Limb (tissue), 2 donors: ENCODE results near the gene SLC7A10.

ENCODE experiments used
- DNase-seq, 2 donors: peaks; one replicate each; pipeline ENCODE4 v3.0.0-alpha.2; 2016; ENCODE audit errors: extremely low spot score in 2 of 2

The SLC7A10 gene

GRCh38 chr19:33225458-33225926 lies at the start of gene SLC7A10:
Gene SLC7A10 (minus strand): TSS chr19:33225850. CDS start chr19:33225703, 147 bp downstream.
- DNase-seq = no peak

- DNase-seq = no peak
Observed at GRCh38 chr19:33274663-33275558, 49.3 kb upstream of the SLC7A10 start.

- DNase-seq = peak; percentile 36 to 52
Observed at GRCh38 chr19:33273881-33274662, 48.4 kb upstream of the SLC7A10 start.

- DNase-seq = no peak
Observed at GRCh38 chr19:33273065-33273736, 47.6 kb upstream of the SLC7A10 start.

- no peak for DNase-seq
Observed at GRCh38 chr19:33271246-33272021, 45.8 kb upstream of the SLC7A10 start.

GRCh38 chr19:33270769-33271168 lies 45.1 kb upstream of the SLC7A10 start:
- DNase-seq = no peak

- DNase-seq = no peak
Observed at GRCh38 chr19:33269016-33269415, 43.4 kb upstream of the SLC7A10 start.

- no peak for DNase-seq
Observed at GRCh38 chr19:33268162-33268991, 42.7 kb upstream of the SLC7A10 start.

- no peak for DNase-seq
Observed at GRCh38 chr19:33267706-33268105, 42.1 kb upstream of the SLC7A10 start.

GRCh38 chr19:33266974-33267484 lies 41.4 kb upstream of the SLC7A10 start:
- DNase-seq = no peak

GRCh38 chr19:33264881-33265445 lies 39.3 kb upstream of the SLC7A10 start:
- no peak for DNase-seq

GRCh38 chr19:33263325-33264023 lies 37.8 kb upstream of the SLC7A10 start:
- DNase-seq = no peak

- DNase-seq = no peak
Observed at GRCh38 chr19:33261511-33262189, 36.0 kb upstream of the SLC7A10 start.

- DNase-seq = no peak
Observed at GRCh38 chr19:33260628-33261418, 35.2 kb upstream of the SLC7A10 start.

GRCh38 chr19:33259539-33259938 lies 33.9 kb upstream of the SLC7A10 start:
- no peak for DNase-seq

- no peak for DNase-seq
Observed at GRCh38 chr19:33257828-33258227, 32.2 kb upstream of the SLC7A10 start.

- DNase-seq = no peak
Observed at GRCh38 chr19:33256261-33256660, 30.6 kb upstream of the SLC7A10 start.
